Tibial nerve (tissue), 4 donors: Measurements from ENCODE around the gene CXCR4. TPM values are rescaled to one million over a fixed set of nuclear protein-coding genes. Genes with fewer than 3 reads are reported as not detected.

ENCODE experiments used
- DNase-seq, 2 donors: peaks; one replicate each; pipeline ENCODE4 v3.0.0-alpha.2; 2019; ENCODE audit warnings: low spot score in 2 of 2
- H3K27ac ChIP-seq, 4 donors: fragments of 200-600 bp; sonication (generic) in 3 of 4; one replicate each; pipeline ENCODE4 v1.5.1; 2017 to 2019; ENCODE audit warnings: mild to moderate bottlenecking in 1 of 4
- H3K27me3 ChIP-seq, 2 donors: fragments of 200-600 bp; sonication (generic) in 1 of 2; one replicate each; pipeline versions ENCODE4 v1.5.1 to v1.6.0; 2017 to 2019
- H3K36me3 ChIP-seq, 3 donors: fragments of 200-600 bp; sonication (generic); one replicate each; pipeline ENCODE4 v1.5.1; 2018 to 2019
- H3K4me1 ChIP-seq, 4 donors: fragments of 200-600 bp; sonication (generic) in 3 of 4; one replicate each; pipeline ENCODE4 v1.5.1; 2017 to 2019
- H3K4me3 ChIP-seq, 4 donors: fragments of 200-600 bp; sonication (generic) in 3 of 4; one replicate each; pipeline ENCODE4 v1.5.1; 2017 to 2019; ENCODE audit warnings: mild to moderate bottlenecking in 1 of 4, moderate library complexity in 1 of 4
- H3K9me3 ChIP-seq, 4 donors: fragments of 200-600 bp; sonication (generic) in 3 of 4; one replicate each; pipeline ENCODE4 v1.5.1; 2017 to 2019
- CTCF ChIP-seq, 5 experiments: fragments of 200-600 bp in 3 of 5; fragments of 450-650 bp in 2 of 5; sonication (generic) in 3 of 5; IDR thresholded peaks; one replicate each; pipeline ENCODE4 v1.5.1; 2016 to 2019; ENCODE audit warnings: antibody characterized with exemption in 5 of 5, mild to moderate bottlenecking in 3 of 5, moderate library complexity in 2 of 5
- EP300 ChIP-seq, 2 donors: sonication (generic); formaldehyde crosslinking; IDR thresholded peaks; one replicate each; pipeline ENCODE4 v1.6.1; 2017; ENCODE audit warnings: antibody characterized with exemption in 2 of 2, mild to moderate bottlenecking in 1 of 2
- POLR2A ChIP-seq, 2 donors: fragments of 450-650 bp; IDR thresholded peaks; one replicate each; pipeline ENCODE4 v1.6.1; 2017; ENCODE audit warnings: antibody characterized with exemption in 2 of 2, mild to moderate bottlenecking in 2 of 2, moderate library complexity in 2 of 2
- WGBS, 2 donors: methylation state at CpG; one replicate each; pipeline ENCODE4 v1.1.5; 2018; 5-methylcytosine and 5-hydroxymethylcytosine counted together
- total RNA-seq, 4 donors: library from RNA; depleted of rRNA; stranded (reverse); fragments of >200 nt; gene quantifications; one replicate each; pipeline ENCODE4 v1.1.0, GENCODE V29; 2016

Gene CXCR4
- total RNA-seq, 4 donors from 2014 or later: 21.3 to 38.5 (median 31.9) TPM

GRCh38 chr2:136065907-136066306 is 52.0 kb downstream of the CXCR4 start:
- Histone ChIP-seq H3K4me3 (no peak overlapping the region), H3K27me3 (no peaks in the 10 kb centered on the region), H3K36me3 (no peaks in the 10 kb centered on the region), H3K9me3 (no peaks in the 10 kb centered on the region), H3K27ac (no peak overlapping the region), H3K4me1 (no peaks in the 10 kb centered on the region)
- TF ChIP-seq POLR2A (IDR thresholded peaks at IDR 0.05) (no peak), CTCF (IDR thresholded peaks at IDR 0.05) (no peak), EP300 (IDR thresholded peaks at IDR 0.05) (no peak)
- 75 to 80% methylated on average over 3 of the region's 3 CpGs for WGBS, 2 donors
- no peak for DNase-seq

- 54 to 55% methylated on average over 2 of the region's 2 CpGs for WGBS, 2 donors
- H3K27me3 ChIP-seq: no peaks in the 10 kb centered on the region
- no peak overlapping the region for H3K27ac ChIP-seq
- no peaks in the 10 kb centered on the region for H3K9me3 ChIP-seq
- no peak for DNase-seq
- no peaks in the 10 kb centered on the region for H3K4me1 ChIP-seq
- no peaks in the 10 kb centered on the region for H3K36me3 ChIP-seq
- TF ChIP-seq EP300 (IDR thresholded peaks at IDR 0.05) (no peak), CTCF (IDR thresholded peaks at IDR 0.05) (no peak), POLR2A (IDR thresholded peaks at IDR 0.05) (no peak)
- H3K4me3 ChIP-seq: no peak overlapping the region
Measured at GRCh38 chr2:136065384-136065783, 52.6 kb downstream of the CXCR4 start.

Other genes with a start within 250 kb of the CXCR4 start
- gene MCM6, start 241.7 kb downstream of the CXCR4 start, total RNA-seq: 10 to 100 TPM; 14.1 to 17.8 (median 15.7) TPM
- 10 to 100 TPM; 43.7 to 56.7 (median 50.3) TPM for gene DARS1, start 132.5 kb downstream of the CXCR4 start, total RNA-seq